ENCODE measurements around the gene ARPC3. TPM values are rescaled to one million over a fixed set of nuclear protein-coding genes. Genes with fewer than 3 reads are reported as not detected.

Gene ARPC3
- total and polyA plus RNA-seq, 8 donors: 53.1 to 167 (median 94.6) TPM

DNA sequence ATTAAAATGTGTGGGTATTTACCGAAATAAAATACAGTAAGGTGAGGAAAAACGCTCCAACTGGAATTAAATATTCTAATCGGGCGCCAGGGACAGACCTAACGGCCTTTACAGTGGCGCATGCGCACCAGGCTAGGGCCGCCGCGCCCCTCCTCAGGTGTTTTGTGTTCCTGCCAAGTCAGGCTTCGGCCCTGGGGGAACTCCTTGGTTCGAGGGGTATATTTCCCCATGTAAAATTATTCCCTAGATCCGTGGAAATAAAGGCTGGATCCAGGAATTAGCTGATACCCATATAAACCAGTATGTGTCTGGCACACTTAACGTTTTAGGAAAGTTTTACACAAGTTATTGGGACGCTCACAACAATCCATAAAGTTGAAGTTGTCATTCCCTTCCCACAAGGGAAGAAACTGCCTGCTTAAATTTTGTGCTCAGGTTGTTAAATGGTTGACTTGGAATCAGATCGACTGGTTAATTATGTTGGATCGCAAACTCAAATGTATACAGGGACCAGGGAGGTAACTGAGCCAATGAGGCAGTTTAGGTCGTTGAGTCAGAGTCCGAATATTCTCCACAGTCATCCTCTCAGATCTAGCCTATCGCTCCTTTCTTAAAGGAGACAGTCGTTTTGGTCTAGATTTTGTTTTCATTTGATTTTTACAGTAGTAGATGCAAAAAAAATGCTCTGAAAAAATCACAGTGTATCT, 46.0 kb downstream of the ARPC3 start:
- H3K9me3 ChIP-seq: no peaks in the 10 kb centered on the region
- TF ChIP-seq, protein P1, sequence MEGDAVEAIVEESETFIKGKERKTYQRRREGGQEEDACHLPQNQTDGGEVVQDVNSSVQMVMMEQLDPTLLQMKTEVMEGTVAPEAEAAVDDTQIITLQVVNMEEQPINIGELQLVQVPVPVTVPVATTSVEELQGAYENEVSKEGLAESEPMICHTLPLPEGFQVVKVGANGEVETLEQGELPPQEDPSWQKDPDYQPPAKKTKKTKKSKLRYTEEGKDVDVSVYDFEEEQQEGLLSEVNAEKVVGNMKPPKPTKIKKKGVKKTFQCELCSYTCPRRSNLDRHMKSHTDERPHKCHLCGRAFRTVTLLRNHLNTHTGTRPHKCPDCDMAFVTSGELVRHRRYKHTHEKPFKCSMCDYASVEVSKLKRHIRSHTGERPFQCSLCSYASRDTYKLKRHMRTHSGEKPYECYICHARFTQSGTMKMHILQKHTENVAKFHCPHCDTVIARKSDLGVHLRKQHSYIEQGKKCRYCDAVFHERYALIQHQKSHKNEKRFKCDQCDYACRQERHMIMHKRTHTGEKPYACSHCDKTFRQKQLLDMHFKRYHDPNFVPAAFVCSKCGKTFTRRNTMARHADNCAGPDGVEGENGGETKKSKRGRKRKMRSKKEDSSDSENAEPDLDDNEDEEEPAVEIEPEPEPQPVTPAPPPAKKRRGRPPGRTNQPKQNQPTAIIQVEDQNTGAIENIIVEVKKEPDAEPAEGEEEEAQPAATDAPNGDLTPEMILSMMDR (IDR thresholded peaks at IDR 0.05): no peak
- H3K27me3 ChIP-seq: no peaks in the 10 kb centered on the region
- H3K4me1 ChIP-seq: peaks cover 0 to 8% (median 7%) of the 10 kb centered on the region in 3 donors
- ATAC-seq (peak; percentile 83 to 90 (median 86)), DNase-seq (peak; percentile 66 to 90 (median 76)), FAIRE-seq (no peak)
- WGBS, 2 donors: 18 to 19% methylated on average over 21 of the region's 21 CpGs
- peak overlapping the region; percentile 86 to 98 (median 90) for H3K27ac ChIP-seq
- peak overlapping the region; percentile 58 to 99 (median 98) for H3K4me3 ChIP-seq
- H3K36me3 ChIP-seq: no peaks in the 10 kb centered on the region
- intact Hi-C loops (cut with DNase I): no loop called here

- Histone ChIP-seq H3K9me3 (no peaks in the 10 kb centered on the region), H3K36me3 (no peaks in the 10 kb centered on the region), H3K4me1 (peaks cover 0 to 8% (median 7%) of the 10 kb centered on the region in 3 donors), H3K27me3 (no peaks in the 10 kb centered on the region), H3K4me3 (peak within 1 kb of the TSS; percentile 58 to 99 (median 98)), H3K27ac (peak within 1 kb of the TSS; percentile 86 to 98 (median 90))
- FAIRE-seq (no peak), DNase-seq (peak; percentile 86 to 96 (median 88)), ATAC-seq (peak; percentile 98 to 100 (median 99))
- 1% methylated on average over 61 to 62 of the region's 62 CpGs for WGBS, 2 donors
- intact Hi-C loops (cut with DNase I): no loop called here
- TF ChIP-seq, protein P1 (IDR thresholded peaks at IDR 0.05): no peak
Observed at GRCh38 chr12:110403146-110403975, 46.8 kb downstream of the ARPC3 start, which contains the start of gene ANAPC7. Gene ANAPC7, minus strand, starts transcription at chr12:110403708. Its CDS starts 81 bp downstream, at chr12:110403627.

Other genes starting within 250 kb of the ARPC3 start
- 10 to 100 TPM; 35.0 to 79.7 (median 60.3) TPM for gene ATP2A2, start 169.1 kb downstream of the ARPC3 start, total RNA-seq
- 10 to 100 TPM; 16.3 to 36.7 TPM for gene ATP2A2, start 169.1 kb downstream of the ARPC3 start, polyA plus RNA-seq
- gene ANAPC7, start 46.6 kb downstream of the ARPC3 start, total RNA-seq: 10 to 100 TPM in 5 of 6 donors, 1 to 10 TPM in 1; 9.7 to 22.9 (median 14.1) TPM
- 10 to 100 TPM; 32.6 to 35.1 TPM for gene ANAPC7, start 46.6 kb downstream of the ARPC3 start, polyA plus RNA-seq
- 10 to 100 TPM in 4 of 6 donors, 1 to 10 TPM in 2; 6.8 to 11.5 (median 10.2) TPM for gene GPN3, start 17.9 kb upstream of the ARPC3 start, total RNA-seq
- 10 to 100 TPM in 1 of 2 donors, 1 to 10 TPM in 1; 6.8 to 11.1 TPM for gene GPN3, start 17.9 kb upstream of the ARPC3 start, polyA plus RNA-seq
- 1 to 10 TPM in 4 of 6 donors, under 1 TPM in 2; 0.37 to 1.9 (median 1.1) TPM for gene FAM216A, start 18.5 kb upstream of the ARPC3 start, total RNA-seq
- 1 to 10 TPM; 2.3 to 2.8 TPM for gene FAM216A, start 18.5 kb upstream of the ARPC3 start, polyA plus RNA-seq
- gene VPS29, start 51.8 kb upstream of the ARPC3 start, total RNA-seq: 10 to 100 TPM; 29.1 to 49.3 (median 36.5) TPM
- gene VPS29, start 51.8 kb upstream of the ARPC3 start, polyA plus RNA-seq: 100 to 1,000 TPM in 1 of 2 donors, 10 to 100 TPM in 1; 66.8 to 120 TPM
- under 1 TPM; 0.16 to 0.28 (median 0.22) TPM for gene RAD9B, start 52.0 kb upstream of the ARPC3 start, total RNA-seq
- under 1 TPM in 1 of 2 donors, not detected in 1; 0.26 TPM for gene RAD9B, start 52.0 kb upstream of the ARPC3 start, polyA plus RNA-seq
- gene PPTC7, start 133.0 kb upstream of the ARPC3 start, total RNA-seq: 1 to 10 TPM; 4.6 to 9.0 (median 6.2) TPM
- 1 to 10 TPM; 2.2 to 5.8 TPM for gene PPTC7, start 133.0 kb upstream of the ARPC3 start, polyA plus RNA-seq
- gene TCTN1, start 163.8 kb upstream of the ARPC3 start, total RNA-seq: 10 to 100 TPM; 14.7 to 25.3 (median 17.6) TPM
- 10 to 100 TPM; 31.0 to 54.5 TPM for gene TCTN1, start 163.8 kb upstream of the ARPC3 start, polyA plus RNA-seq
- 1 to 10 TPM in 3 of 6 donors, under 1 TPM in 3; 0.42 to 5.2 (median 1.1) TPM for gene HVCN1, start 238.8 kb upstream of the ARPC3 start, total RNA-seq
- gene HVCN1, start 238.8 kb upstream of the ARPC3 start, polyA plus RNA-seq: 1 to 10 TPM; 1.5 to 2.0 TPM

Data from pancreas (tissue), 10 donors.